Transverse colon (tissue), 4 donors: Measurements from ENCODE around the gene CPNE8. TPM values are rescaled to one million over a fixed set of nuclear protein-coding genes. Genes with fewer than 3 reads are reported as not detected.

ENCODE experiments used
- DNase-seq: peaks from one replicate; pipeline ENCODE4 v3.0.0-alpha.2; 2019
- H3K27ac ChIP-seq, 4 donors: fragments of 200-600 bp; sonication (generic); 2 replicates each; pipeline ENCODE4 v1.5.1; 2016 to 2018; ENCODE audit warnings: inconsistent platforms in 4 of 4
- H3K27me3 ChIP-seq: fragments of 200-600 bp; sonication (generic); 2 replicates; pipeline ENCODE4 v1.5.1; 2017; ENCODE audit warnings: inconsistent platforms
- H3K36me3 ChIP-seq, 4 donors: fragments of 200-600 bp; sonication (generic); 2 replicates each; pipeline ENCODE4 v1.5.1; 2017 to 2019; ENCODE audit warnings: inconsistent platforms in 4 of 4
- H3K4me1 ChIP-seq, 4 donors: fragments of 200-600 bp; sonication (generic); 2 replicates each; pipeline ENCODE4 v1.5.1; 2017 to 2020; ENCODE audit warnings: inconsistent platforms in 4 of 4
- H3K4me3 ChIP-seq, 4 donors: fragments of 200-600 bp; sonication (generic); 1 replicate in 1 of 4; 2 replicates in 3 of 4; pipeline versions ENCODE4 v1.5.1 to v1.6.1; 2017 to 2019; ENCODE audit warnings: inconsistent platforms in 4 of 4
- H3K9me3 ChIP-seq, 2 donors: fragments of 200-600 bp; sonication (generic); 2 replicates each; pipeline ENCODE4 v1.5.1; 2017 to 2019; ENCODE audit warnings: inconsistent platforms in 2 of 2
- EP300 ChIP-seq: sonication (generic); formaldehyde crosslinking; IDR thresholded peaks from one replicate; pipeline ENCODE4 v1.6.1; 2017; ENCODE audit warnings: antibody characterized with exemption, low read depth
- POLR2A ChIP-seq: fragments of 450-650 bp; IDR thresholded peaks from one replicate; pipeline ENCODE4 v1.6.1; 2016; ENCODE audit warnings: antibody characterized with exemption, mild to moderate bottlenecking, moderate library complexity
- POLR2AphosphoS5 ChIP-seq, 3 donors: sonication (generic); formaldehyde crosslinking; IDR thresholded peaks; one replicate each; pipeline ENCODE4 v1.6.1; 2016; ENCODE audit warnings: antibody characterized with exemption in 3 of 3
- WGBS, 2 donors: methylation state at CpG; one replicate each; pipeline ENCODE4 v1.1.5; 2018; ENCODE audit warnings: low coverage in 1 of 2; 5-methylcytosine and 5-hydroxymethylcytosine counted together
- in situ Hi-C, 4 donors: fragments of 200-750 bp; cut with MboI; loops; one replicate each; pipeline versions ENCODE4 v1.15.0 to v1.15.1; 2017; ENCODE audit warnings: low sequenced_read_pairs in 3 of 4, low pct_ligation_motif_present in 1 of 4, low pct_unique_long_range_greater_than_20kb in 1 of 4
- intact Hi-C: fragments of 100-400 bp; cut with DNase I; formaldehyde crosslinking; loops from one replicate; pipeline ENCODE4 v1.15.1; 2023; ENCODE audit warnings: low total_unique reads
- total RNA-seq, 4 donors: library from RNA; depleted of rRNA; stranded (reverse); fragments of >200 nt; gene quantifications; one replicate each; pipeline ENCODE4 v1.1.0, GENCODE V29; 2016
- TF ChIP-seq, protein P1 (sequence below), 5 experiments: fragments of 200-600 bp in 3 of 5; fragments of 450-650 bp in 2 of 5; sonication (generic) in 3 of 5; IDR thresholded peaks; 1 replicate in 2 of 5; 2 replicates in 3 of 5; pipeline ENCODE4 v1.5.1; 2016 to 2017; ENCODE audit warnings: antibody characterized with exemption in 5 of 5, inconsistent platforms in 3 of 5, mild to moderate bottlenecking in 2 of 5, moderate library complexity in 1 of 5

Gene CPNE8
- total RNA-seq, 4 donors from 2014 or later: 5.4 to 33.3 (median 24.8) TPM

DNA sequence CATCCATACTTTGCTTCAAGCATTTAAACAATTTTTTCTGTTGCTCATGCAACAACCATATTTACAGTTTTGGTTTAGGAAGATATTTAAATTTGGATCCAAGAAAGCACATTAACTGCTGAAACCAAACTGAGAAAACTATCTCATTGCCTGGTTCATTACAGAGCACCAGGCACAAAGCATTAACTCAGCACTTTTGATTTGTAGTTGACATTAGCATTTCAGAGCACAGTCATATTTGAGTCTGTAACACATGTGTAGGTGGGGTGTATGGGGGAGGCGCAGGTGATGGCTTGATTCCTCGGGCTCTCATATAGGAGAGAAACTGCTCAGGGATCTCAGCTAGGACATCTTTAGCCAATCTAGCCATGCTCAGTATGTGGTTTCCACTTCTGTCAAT, 251.7 kb downstream of the CPNE8 start:
- no peak for DNase-seq
- no peaks in the 10 kb centered on the region for H3K4me1 ChIP-seq
- TF ChIP-seq EP300 (no peak), POLR2A (no peak), POLR2AphosphoS5 (IDR thresholded peaks at IDR 0.05) (no peak)
- TF ChIP-seq, protein P1, sequence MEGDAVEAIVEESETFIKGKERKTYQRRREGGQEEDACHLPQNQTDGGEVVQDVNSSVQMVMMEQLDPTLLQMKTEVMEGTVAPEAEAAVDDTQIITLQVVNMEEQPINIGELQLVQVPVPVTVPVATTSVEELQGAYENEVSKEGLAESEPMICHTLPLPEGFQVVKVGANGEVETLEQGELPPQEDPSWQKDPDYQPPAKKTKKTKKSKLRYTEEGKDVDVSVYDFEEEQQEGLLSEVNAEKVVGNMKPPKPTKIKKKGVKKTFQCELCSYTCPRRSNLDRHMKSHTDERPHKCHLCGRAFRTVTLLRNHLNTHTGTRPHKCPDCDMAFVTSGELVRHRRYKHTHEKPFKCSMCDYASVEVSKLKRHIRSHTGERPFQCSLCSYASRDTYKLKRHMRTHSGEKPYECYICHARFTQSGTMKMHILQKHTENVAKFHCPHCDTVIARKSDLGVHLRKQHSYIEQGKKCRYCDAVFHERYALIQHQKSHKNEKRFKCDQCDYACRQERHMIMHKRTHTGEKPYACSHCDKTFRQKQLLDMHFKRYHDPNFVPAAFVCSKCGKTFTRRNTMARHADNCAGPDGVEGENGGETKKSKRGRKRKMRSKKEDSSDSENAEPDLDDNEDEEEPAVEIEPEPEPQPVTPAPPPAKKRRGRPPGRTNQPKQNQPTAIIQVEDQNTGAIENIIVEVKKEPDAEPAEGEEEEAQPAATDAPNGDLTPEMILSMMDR (IDR thresholded peaks at IDR 0.05): no peak
- in situ Hi-C loops: loop anchor here in 1 of 4 donors (25.0 kb wide), 1 partner anchor 259 kb away; the partner anchor contains the start of gene CPNE8
- WGBS, 2 donors: 91 to 100% methylated on average over 1 to 2 of the region's 2 CpGs
- H3K4me3 ChIP-seq: no peak overlapping the region
- no peak overlapping the region for H3K27ac ChIP-seq
- H3K36me3 ChIP-seq: no peaks in the 10 kb centered on the region
- H3K9me3 ChIP-seq: no peaks in the 10 kb centered on the region
- intact Hi-C loops: no loop called here
- H3K27me3 ChIP-seq: no peaks in the 10 kb centered on the region

DNA sequence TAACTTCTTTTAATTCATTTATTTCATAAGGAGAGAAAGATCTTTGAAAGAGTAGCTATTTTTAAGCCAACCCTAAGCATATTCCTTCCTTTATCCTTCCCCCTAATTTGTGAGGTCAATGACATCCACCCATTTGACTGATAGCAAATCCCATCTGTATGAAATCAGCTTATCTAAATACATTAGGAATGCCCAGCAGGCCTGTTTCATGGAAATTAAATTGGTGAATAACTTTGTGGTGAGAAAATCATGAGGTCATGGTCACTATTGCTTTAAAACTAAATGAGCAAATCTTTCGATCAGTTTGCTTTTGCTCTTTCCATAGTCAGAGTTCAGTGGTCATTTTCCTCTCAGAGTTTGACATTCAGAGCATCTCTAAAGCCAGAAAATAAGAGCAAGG, 256.6 kb downstream of the CPNE8 start:
- DNase-seq: no peak
- Histone ChIP-seq H3K27me3 (no peaks in the 10 kb centered on the region), H3K4me1 (no peaks in the 10 kb centered on the region), H3K36me3 (no peaks in the 10 kb centered on the region), H3K4me3 (no peak overlapping the region), H3K9me3 (no peaks in the 10 kb centered on the region), H3K27ac (no peak overlapping the region)
- in situ Hi-C loops (loop anchor here in 1 of 4 donors (25.0 kb wide), 1 partner anchor 312 kb away; no protein-coding TSS in a partner anchor), intact Hi-C loops (no loop called here)
- WGBS, 2 donors: 88 to 100% methylated on average over 1 of the region's 1 CpG
- TF ChIP-seq EP300 (no peak), POLR2AphosphoS5 (IDR thresholded peaks at IDR 0.05) (no peak), POLR2A (no peak)
- TF ChIP-seq, protein P1 (IDR thresholded peaks at IDR 0.05): no peak

DNA sequence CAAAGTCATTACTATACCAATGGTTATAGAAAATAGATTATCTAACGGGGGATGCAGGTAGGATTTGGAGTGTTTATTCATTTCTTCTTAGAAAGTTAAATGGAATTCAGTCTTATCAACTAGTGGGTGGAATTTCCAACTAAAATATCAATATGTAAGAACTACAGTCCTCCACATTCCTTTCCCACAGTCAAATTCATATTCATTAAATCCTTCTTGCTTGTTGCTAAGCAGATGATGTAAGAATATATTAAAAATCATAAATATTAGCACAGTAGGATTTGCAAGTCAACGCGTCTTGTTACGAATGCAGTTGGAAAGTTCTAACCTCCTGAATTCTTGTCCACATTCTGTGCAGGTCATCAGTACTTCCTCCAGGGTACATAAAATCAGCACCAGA, 259.2 kb downstream of the CPNE8 start:
- in situ Hi-C loops: loop anchor here in 1 of 4 donors (25.0 kb wide), 1 partner anchor 309 kb away; no protein-coding TSS in a partner anchor
- Histone ChIP-seq H3K4me3 (no peak overlapping the region), H3K36me3 (no peaks in the 10 kb centered on the region), H3K27me3 (no peaks in the 10 kb centered on the region), H3K27ac (no peak overlapping the region), H3K9me3 (no peaks in the 10 kb centered on the region), H3K4me1 (no peaks in the 10 kb centered on the region)
- no peak for TF ChIP-seq POLR2A
- TF ChIP-seq, protein P1 (IDR thresholded peaks at IDR 0.05): no peak
- TF ChIP-seq POLR2AphosphoS5 (IDR thresholded peaks at IDR 0.05): no peak
- TF ChIP-seq EP300: no peak
- DNase-seq: no peak
- 57 to 74% methylated on average over 4 of the region's 4 CpGs for WGBS, 2 donors
- intact Hi-C loops: no loop called here

DNA sequence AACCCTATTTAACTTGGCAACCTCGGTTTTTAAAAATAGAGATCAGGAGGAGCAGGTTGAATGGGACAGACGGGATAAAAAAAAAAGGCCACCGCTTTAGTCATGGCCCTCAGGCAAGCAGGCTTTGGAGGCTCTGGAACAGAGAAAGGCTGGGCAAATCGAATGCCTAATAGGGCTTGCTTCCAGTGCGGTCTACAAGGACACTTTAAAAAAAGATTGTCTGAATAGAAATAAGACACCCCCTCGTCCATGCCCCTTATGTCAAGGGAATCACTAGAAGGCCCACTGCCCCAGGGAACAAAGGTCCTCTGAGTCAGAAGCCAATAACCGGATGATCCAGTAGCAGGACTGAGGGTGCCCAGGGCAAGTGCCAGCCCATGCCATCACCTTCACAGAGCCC, 265.8 kb downstream of the CPNE8 start:
- 54 to 60% methylated on average over 2 to 7 of the region's 7 CpGs for WGBS, 2 donors
- Histone ChIP-seq H3K27ac (no peak overlapping the region), H3K36me3 (no peaks in the 10 kb centered on the region), H3K4me1 (no peaks in the 10 kb centered on the region), H3K9me3 (no peaks in the 10 kb centered on the region), H3K4me3 (no peak overlapping the region), H3K27me3 (no peaks in the 10 kb centered on the region)
- TF ChIP-seq POLR2AphosphoS5 (IDR thresholded peaks at IDR 0.05) (no peak), EP300 (no peak), POLR2A (no peak)
- TF ChIP-seq, protein P1 (IDR thresholded peaks at IDR 0.05): no peak
- no peak for DNase-seq
- intact Hi-C loops (no loop called here), in situ Hi-C loops (loop anchor here in 1 of 4 donors (25.0 kb wide), 1 partner anchor 302 kb away; no protein-coding TSS in a partner anchor)
